ENCODE results near the gene SH2D2A.

GRCh38 chr1:156848461-156849150 lies 32.0 kb upstream of the SH2D2A start:
- TF ChIP-seq GATA3 (IDR thresholded peaks at IDR 0.05; ENCODE audit: low read depth, low read length) (no peak), GATA2 (IDR thresholded peaks at IDR 0.05; ENCODE audit: low read depth, low read length) (no peak)
